EH (cell line): ENCODE data around the gene EFCC1.

Experiments
- DNase-seq: peaks from one replicate; pipeline ENCODE4 v3.0.0-alpha.2; 2015; ENCODE audit warnings: low read depth

Gene EFCC1

DNA sequence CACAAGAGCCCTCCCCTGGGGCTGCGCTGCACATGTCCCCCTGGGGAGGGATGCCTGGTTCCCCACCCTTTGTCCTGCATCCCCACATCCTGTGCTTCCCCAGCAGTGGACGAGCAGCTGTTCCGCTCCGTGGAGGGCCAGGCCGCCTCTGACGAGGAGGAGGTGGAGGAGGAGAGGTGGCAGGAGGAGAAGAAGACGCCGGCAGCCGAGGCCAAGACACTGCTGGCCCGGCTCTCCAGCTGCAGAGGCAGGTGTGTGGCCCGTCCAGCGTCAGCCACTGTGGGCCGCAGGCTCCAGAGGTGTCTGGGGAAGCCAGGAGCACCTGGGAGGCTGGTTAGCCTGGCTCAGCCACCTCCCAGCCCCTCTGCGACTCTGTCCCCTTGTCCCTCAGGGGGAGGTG is 31.6 kb downstream of the EFCC1 start:
- no peak for DNase-seq

GRCh38 chr3:129033151-129033550 is 32.0 kb downstream of the EFCC1 start:
- no peak for DNase-seq

DNA sequence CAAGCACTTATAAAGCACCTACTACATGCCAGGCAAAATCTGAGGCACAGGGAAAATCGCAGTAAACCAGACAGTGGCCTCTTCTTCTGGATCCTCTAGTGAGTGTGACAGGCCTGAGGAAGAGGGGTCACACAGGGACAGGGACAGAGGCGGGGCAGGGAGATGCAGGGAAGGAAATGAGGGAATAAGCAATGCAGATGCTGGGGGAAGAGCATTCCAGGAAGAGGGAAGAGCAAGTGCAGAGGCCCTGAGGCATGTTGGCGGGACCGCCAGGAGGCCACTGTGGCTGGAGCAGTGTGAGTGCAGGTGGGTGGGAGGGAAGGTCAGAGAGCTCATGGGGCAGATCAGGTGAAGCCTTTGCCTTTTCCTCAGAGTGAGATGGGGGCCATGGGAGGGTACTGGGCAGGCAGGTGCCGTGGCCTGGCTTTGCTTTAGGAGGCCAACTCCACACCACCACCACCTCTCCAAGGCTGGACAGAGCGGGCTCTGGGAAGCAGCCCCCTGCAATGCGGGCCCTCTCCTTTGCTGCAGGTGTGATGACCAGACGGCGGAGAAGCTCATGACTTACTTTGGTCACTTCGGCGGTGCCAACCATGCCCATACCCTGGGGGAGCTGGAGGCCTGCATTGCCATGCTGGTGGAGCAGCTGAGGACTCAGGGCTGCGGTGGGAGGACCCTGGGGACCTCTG is 32.7 kb downstream of the EFCC1 start:
- DNase-seq = no peak

- DNase-seq = peak; percentile 19
These were observed 33.5 kb downstream of the EFCC1 start for GRCh38 chr3:129034642-129035041.

DNA sequence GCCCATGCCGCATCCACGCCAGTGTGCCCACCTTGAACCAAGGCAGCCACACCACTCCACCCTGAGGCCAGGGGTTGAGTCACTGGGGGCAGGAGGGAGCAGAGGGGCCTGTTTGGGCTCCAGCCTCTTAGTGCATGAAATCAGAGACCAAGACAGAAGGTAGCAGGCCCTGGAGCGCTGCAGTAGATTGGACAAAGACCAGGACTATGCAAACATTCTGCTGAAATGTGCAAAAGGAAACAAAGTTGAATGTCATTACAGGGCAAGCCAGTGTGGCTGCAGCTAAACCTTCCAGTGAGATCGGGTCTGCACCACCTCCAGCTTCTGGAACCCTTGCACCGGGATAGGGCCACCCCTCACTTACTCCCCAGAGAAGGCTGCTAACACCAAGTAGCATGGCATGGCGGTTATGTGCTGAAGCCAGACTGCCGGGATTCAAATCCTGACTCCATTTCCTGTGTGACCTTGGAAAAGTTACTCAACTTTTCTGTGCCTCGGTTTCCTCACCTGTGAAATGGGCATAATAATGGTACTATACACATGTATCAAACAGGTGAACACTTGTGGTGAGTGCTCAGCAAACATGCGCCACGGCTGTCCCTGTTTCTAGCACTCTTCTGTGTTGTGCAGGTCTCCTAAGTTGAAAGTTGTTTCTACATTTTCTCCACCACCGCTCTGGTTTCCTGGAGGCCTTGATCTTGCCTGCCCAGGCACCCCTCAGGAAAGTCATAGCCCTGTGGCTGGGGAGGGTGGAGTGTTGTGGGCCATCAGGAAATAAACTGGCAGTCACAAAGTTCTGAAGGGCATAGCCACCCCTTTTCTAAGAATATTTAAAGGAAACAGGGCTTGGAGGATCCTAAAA is 34.5 kb downstream of the EFCC1 start:
- no peak for DNase-seq

DNA sequence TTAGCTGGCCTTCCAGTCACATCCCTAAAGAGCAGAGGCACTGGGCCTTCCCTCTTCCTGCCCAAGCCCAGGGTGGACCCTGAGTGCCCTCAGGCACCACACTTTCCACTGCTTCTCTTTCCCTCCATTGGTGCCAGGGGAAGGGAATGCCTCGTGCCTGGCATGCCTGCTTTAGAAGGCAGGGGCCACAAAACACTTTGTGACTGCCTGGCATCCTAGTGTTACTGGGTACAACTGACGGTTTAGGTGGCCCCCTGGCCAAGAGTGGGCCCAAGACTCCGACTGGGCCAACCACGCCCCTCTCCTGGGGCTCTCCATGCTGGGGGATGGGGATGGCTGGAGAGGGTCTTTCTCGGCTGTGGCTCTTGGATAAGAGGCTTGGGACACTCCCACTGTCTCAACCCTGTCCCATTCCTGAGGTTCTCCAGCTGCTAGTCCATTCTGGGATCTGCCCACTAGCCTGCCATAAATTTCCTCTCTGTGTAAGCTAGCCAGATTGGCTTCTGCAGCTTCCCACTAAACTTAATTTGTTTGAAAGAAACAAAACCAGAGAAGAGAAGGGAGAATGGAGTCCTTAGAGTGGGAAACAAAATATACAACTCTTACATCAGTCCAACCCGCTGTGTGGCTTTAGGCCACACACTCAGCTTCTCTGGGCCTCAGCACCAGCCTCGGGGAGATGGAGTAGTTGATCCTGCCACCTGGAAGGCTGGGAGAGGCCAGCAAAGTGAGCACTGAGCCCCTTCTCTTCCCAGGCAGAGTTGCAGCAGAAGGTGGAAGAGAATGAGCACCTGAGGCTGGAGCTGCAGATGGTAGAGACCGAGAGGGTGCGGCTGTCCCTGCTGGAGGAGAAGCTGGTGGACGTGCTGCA is 35.4 kb downstream of the EFCC1 start:
- no peak for DNase-seq

- no peak for DNase-seq
These were observed 36.0 kb downstream of the EFCC1 start for GRCh38 chr3:129037093-129037419.

GRCh38 chr3:129038121-129038855 is 37.2 kb downstream of the EFCC1 start:
- no peak for DNase-seq

- no peak for DNase-seq
These were observed 38.4 kb downstream of the EFCC1 start for GRCh38 chr3:129039271-129040038.

GRCh38 chr3:129040039-129040336 is 38.9 kb downstream of the EFCC1 start:
- DNase-seq = no peak

- DNase-seq = no peak
These were observed 39.6 kb downstream of the EFCC1 start for GRCh38 chr3:129040579-129041300.

GRCh38 chr3:129045675-129046036 is 44.6 kb downstream of the EFCC1 start:
- no peak for DNase-seq

GRCh38 chr3:129046037-129046731 is 45.1 kb downstream of the EFCC1 start:
- DNase-seq = no peak

DNA sequence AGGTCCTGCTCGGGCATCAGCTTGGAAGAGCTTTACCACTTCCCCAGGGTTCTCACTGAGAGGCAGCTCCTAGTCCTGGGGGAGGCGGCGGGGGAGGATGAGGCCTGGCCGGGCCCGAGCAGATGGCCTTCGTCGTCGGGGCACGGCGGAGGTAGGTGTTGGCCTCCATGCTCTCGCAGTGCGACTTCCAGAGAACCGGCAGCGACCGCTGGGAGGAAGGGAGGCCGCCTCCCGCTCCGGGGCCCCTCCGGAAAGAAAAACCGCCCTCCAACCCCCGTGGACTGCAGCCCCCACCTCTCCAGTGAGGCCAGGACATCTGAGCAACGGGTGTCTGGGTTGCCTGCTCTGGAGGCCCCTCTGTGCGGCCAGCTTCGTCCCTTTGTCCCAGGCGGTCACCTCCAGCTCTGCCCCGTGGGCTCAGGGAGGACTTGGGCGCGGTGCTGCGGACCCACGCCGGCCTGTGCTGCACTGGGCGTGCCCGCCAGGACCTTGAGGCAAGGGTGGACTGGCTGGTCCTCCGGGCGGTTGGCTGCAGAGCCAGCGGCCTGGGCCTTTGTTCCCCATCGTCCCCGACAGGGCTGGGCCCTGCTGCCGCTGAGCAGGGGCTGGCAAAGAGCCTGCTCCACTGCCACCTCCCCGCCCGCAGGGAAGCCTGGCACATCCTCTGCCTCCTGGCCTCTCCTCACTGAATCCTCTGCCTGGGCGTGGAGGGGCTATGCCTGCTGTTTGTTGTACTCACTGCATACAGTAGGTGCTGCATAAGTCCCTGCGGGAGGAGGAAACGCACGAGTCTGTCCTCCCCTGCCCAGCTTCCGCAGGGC is 45.8 kb downstream of the EFCC1 start:
- no peak for DNase-seq

GRCh38 chr3:129047553-129047839 is 46.4 kb downstream of the EFCC1 start:
- no peak for DNase-seq

DNA sequence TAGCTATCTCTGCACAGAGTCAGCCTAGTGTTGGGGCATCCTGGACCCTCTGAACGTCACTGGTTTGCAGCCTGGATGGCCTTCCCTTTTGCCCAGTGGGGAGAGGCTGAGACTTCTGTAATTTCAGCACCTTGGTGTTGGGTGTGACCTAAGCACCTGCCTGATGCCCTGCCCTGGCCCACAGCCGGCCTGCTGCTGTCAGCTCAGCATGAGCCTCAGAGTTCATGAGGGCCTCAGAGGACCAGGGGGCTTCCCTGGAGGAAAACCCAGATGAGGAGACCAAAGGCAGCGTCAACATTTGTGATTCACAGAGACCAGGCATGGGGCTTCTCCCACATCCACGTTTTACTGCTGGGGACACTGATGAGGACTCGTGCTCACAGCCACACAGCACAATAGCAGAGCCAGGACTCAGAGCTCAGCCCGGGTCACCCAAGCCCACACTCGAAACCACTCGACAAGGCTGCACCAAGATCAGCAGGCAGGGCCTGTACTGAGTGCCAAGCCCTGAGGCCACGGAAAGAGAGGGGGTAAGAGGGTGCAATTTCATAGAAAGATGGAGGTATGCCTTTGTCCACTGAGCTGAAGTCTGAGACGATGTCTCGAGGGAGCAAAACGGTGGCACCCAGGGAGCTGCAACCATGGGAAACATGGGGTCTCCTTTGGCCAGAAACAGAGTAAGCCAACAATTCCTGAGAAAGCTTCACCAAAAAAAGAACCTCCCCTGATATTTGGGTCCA is 49.6 kb downstream of the EFCC1 start:
- DNase-seq = no peak

- peak; percentile 40 for DNase-seq
These were observed 50.8 kb downstream of the EFCC1 start for GRCh38 chr3:129051871-129052340.

DNA sequence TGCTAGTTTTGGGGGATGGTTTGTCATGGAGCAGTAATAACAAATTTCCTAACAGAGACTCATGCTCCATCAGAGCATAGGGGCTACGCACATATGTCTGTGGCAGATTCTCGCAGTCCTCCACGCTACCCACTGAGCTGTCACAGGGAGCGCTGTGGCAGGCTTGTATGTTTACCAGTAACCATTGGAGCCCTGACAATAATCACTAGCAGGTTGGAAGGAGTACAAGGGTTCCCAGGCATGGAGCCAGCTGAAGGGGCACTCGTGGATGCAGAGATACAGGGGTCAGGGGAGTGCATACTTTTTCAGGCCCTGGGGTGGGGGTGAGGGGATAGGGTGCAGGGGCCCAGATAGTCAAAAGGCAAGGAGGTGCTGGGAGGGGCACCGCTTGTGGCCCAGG is 51.6 kb downstream of the EFCC1 start:
- no peak for DNase-seq
